Measurements from ENCODE around the gene CRK.
A peak's percentile ranks its signal among the peaks of the same experiment; 100 is the strongest.
"Not testable (repeated sequence)": the region's sequence is repeated elsewhere in the genome, so short reads cannot be mapped to it uniquely, and the experiment has no call there.

The CRK gene

GRCh38 chr17:1379930-1380313 lies 76.1 kb downstream of the CRK start:
- no peak for DNase-seq

- no peak for DNase-seq
These were observed 76.7 kb downstream of the CRK start for GRCh38 chr17:1379208-1379929.

GRCh38 chr17:1378476-1378860 lies 77.6 kb downstream of the CRK start:
- DNase-seq: not testable (repeated sequence)

GRCh38 chr17:1377334-1377733 lies 78.7 kb downstream of the CRK start:
- no peak for DNase-seq

GRCh38 chr17:1376061-1376460 lies 80.0 kb downstream of the CRK start:
- DNase-seq: no peak

GRCh38 chr17:1375615-1376014 lies 80.4 kb downstream of the CRK start:
- DNase-seq: peak; percentile 9

- no peak for DNase-seq
These were observed 81.4 kb downstream of the CRK start for GRCh38 chr17:1374431-1375177.

- no peak for DNase-seq
These were observed 82.3 kb downstream of the CRK start for GRCh38 chr17:1373707-1374237.

- no peak for DNase-seq
These were observed 83.4 kb downstream of the CRK start for GRCh38 chr17:1372618-1373017.

- no peak for DNase-seq
These were observed 84.0 kb downstream of the CRK start for GRCh38 chr17:1371893-1372590.

All from central memory CD4-positive, alpha-beta T cell (primary cell).